ENCODE data around the gene PRDM11. TPM values are rescaled to one million over a fixed set of nuclear protein-coding genes. Genes with fewer than 3 reads are reported as not detected.
"Not testable (repeated sequence)": the region's sequence is repeated elsewhere in the genome, so short reads cannot be mapped to it uniquely, and the experiment has no call there.

The PRDM11 gene
- total RNA-seq, 1 donor from 2014 or later: 36.5 TPM

- TF ChIP-seq, protein P1, sequence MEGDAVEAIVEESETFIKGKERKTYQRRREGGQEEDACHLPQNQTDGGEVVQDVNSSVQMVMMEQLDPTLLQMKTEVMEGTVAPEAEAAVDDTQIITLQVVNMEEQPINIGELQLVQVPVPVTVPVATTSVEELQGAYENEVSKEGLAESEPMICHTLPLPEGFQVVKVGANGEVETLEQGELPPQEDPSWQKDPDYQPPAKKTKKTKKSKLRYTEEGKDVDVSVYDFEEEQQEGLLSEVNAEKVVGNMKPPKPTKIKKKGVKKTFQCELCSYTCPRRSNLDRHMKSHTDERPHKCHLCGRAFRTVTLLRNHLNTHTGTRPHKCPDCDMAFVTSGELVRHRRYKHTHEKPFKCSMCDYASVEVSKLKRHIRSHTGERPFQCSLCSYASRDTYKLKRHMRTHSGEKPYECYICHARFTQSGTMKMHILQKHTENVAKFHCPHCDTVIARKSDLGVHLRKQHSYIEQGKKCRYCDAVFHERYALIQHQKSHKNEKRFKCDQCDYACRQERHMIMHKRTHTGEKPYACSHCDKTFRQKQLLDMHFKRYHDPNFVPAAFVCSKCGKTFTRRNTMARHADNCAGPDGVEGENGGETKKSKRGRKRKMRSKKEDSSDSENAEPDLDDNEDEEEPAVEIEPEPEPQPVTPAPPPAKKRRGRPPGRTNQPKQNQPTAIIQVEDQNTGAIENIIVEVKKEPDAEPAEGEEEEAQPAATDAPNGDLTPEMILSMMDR (IDR thresholded peaks at IDR 0.05): no peak
- H3K9me3 ChIP-seq: no peaks in the 10 kb centered on the region
- H3K36me3 ChIP-seq: no peaks in the 10 kb centered on the region
- H3K27me3 ChIP-seq: no peaks in the 10 kb centered on the region
- no peak overlapping the region for H3K27ac ChIP-seq
- H3K4me1 ChIP-seq: no peaks in the 10 kb centered on the region
- no peak for DNase-seq (ENCODE audit: low spot score in 2 of 2)
- intact Hi-C loops (cut with DNase I): no loop called here
- no peak overlapping the region for H3K4me3 ChIP-seq
Observed at GRCh38 chr11:45248501-45249011, 102.1 kb downstream of the PRDM11 start.

- H3K27ac ChIP-seq; DNase-seq (ENCODE audit: low spot score in 2 of 2); H3K4me1 ChIP-seq; H3K36me3 ChIP-seq; H3K9me3 ChIP-seq; H3K4me3 ChIP-seq; intact Hi-C loops (cut with DNase I); H3K27me3 ChIP-seq: not testable (repeated sequence)
Observed at GRCh38 chr11:45249372-45249771, 102.9 kb downstream of the PRDM11 start.

- H3K27me3 ChIP-seq: no peaks in the 10 kb centered on the region
- no peak overlapping the region for H3K27ac ChIP-seq
- DNase-seq (ENCODE audit: low spot score in 2 of 2): no peak
- no peaks in the 10 kb centered on the region for H3K4me1 ChIP-seq
- no peaks in the 10 kb centered on the region for H3K36me3 ChIP-seq
- TF ChIP-seq, protein P1 (IDR thresholded peaks at IDR 0.05): no peak
- intact Hi-C loops (cut with DNase I): loop anchor here (5.0 kb wide), 1 partner anchor 82 kb away; no protein-coding TSS in a partner anchor
- no peaks in the 10 kb centered on the region for H3K9me3 ChIP-seq
- no peak overlapping the region for H3K4me3 ChIP-seq
Observed at GRCh38 chr11:45250035-45250718, 103.7 kb downstream of the PRDM11 start.

- Histone ChIP-seq H3K9me3 (no peaks in the 10 kb centered on the region), H3K36me3 (no peaks in the 10 kb centered on the region), H3K27me3 (no peaks in the 10 kb centered on the region), H3K4me1 (no peaks in the 10 kb centered on the region), H3K4me3 (no peak overlapping the region), H3K27ac (no peak overlapping the region)
- DNase-seq (ENCODE audit: low spot score in 2 of 2): no peak
- intact Hi-C loops (cut with DNase I): loop anchor here (5.0 kb wide), 1 partner anchor 80 kb away; no protein-coding TSS in a partner anchor
- TF ChIP-seq, protein P1 (IDR thresholded peaks at IDR 0.05): peak; percentile 39 to 49 (median 44)
Observed at GRCh38 chr11:45252134-45252856, 105.9 kb downstream of the PRDM11 start.

DNA sequence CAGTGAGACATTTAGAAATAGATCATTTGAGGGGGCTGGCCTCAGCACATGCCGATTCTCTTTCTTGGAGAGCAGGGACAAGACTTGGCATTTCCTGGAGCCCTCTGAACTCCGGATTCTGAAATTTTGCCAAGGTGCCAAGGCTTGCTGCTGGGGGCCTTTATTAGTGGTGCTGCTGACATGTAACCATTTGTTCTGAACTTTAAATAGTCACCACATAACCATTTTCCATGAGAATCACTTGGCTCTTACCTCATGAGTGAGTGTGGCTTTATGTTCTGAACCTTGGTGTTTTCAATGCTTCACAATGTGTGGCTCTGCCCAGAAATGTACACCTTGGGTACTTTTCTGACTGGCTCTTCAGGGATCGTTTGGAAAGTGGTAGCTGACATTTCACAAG lies 106.4 kb downstream of the PRDM11 start:
- H3K27ac ChIP-seq: no peak overlapping the region
- H3K36me3 ChIP-seq: no peaks in the 10 kb centered on the region
- no peak for DNase-seq (ENCODE audit: low spot score in 2 of 2)
- intact Hi-C loops (cut with DNase I): loop anchor here (5.0 kb wide), 1 partner anchor 79 kb away; no protein-coding TSS in a partner anchor
- H3K4me3 ChIP-seq: no peak overlapping the region
- TF ChIP-seq, protein P1 (IDR thresholded peaks at IDR 0.05): no peak
- no peaks in the 10 kb centered on the region for H3K27me3 ChIP-seq
- H3K4me1 ChIP-seq: no peaks in the 10 kb centered on the region
- H3K9me3 ChIP-seq: no peaks in the 10 kb centered on the region

- Histone ChIP-seq H3K36me3 (no peaks in the 10 kb centered on the region), H3K4me3 (no peak overlapping the region), H3K27ac (no peak overlapping the region), H3K9me3 (no peaks in the 10 kb centered on the region), H3K27me3 (no peaks in the 10 kb centered on the region), H3K4me1 (no peaks in the 10 kb centered on the region)
- TF ChIP-seq, protein P1 (IDR thresholded peaks at IDR 0.05): peak in 1 of 3 experiments; percentile 10
- no peak for DNase-seq (ENCODE audit: low spot score in 2 of 2)
- intact Hi-C loops (cut with DNase I): loop anchor here (5.0 kb wide), 1 partner anchor 79 kb away; no protein-coding TSS in a partner anchor
Observed at GRCh38 chr11:45253640-45254039, 107.2 kb downstream of the PRDM11 start.
